HEK293 (cell line): ENCODE data around the gene DUSP14.

Source experiments
- BCL11A ChIP-seq: fragments of 450-650 bp; formaldehyde crosslinking; IDR thresholded peaks from 2 replicates; pipeline ENCODE4 v1.5.1; 2016; ENCODE audit warnings: low read depth, missing biosample characterization, missing genetic modification characterization
- KLF7 ChIP-seq: fragments of 450-650 bp; formaldehyde crosslinking; IDR thresholded peaks from 2 replicates; pipeline ENCODE4 v1.5.1; 2016; ENCODE audit warnings: missing biosample characterization, missing genetic modification characterization, borderline replicate concordance
- ZBTB20 ChIP-seq: fragments of 450-650 bp; formaldehyde crosslinking; IDR thresholded peaks from 2 replicates; pipeline ENCODE4 v1.5.1; 2016; ENCODE audit warnings: missing biosample characterization, missing genetic modification characterization
- ZNF221 ChIP-seq: fragments of 450-650 bp; formaldehyde crosslinking; IDR thresholded peaks from 2 replicates; pipeline ENCODE4 v1.5.1; 2017; ENCODE audit warnings: missing biosample characterization, missing genetic modification characterization, borderline replicate concordance
- ZNF473 ChIP-seq: fragments of 450-650 bp; formaldehyde crosslinking; IDR thresholded peaks from 2 replicates; pipeline ENCODE4 v1.5.1; 2017; ENCODE audit warnings: missing biosample characterization, missing genetic modification characterization
- ZNF639 ChIP-seq: fragments of 450-650 bp; formaldehyde crosslinking; IDR thresholded peaks from 2 replicates; pipeline ENCODE4 v1.5.1; 2016; ENCODE audit warnings: missing biosample characterization, missing genetic modification characterization
- ZNF692 ChIP-seq: fragments of 450-650 bp; formaldehyde crosslinking; IDR thresholded peaks from 2 replicates; pipeline ENCODE4 v1.5.1; 2016; ENCODE audit warnings: missing biosample characterization, missing genetic modification characterization
- ZNF701 ChIP-seq: fragments of 450-650 bp; formaldehyde crosslinking; IDR thresholded peaks from 2 replicates; pipeline ENCODE4 v1.5.1; 2016; ENCODE audit warnings: missing biosample characterization, missing genetic modification characterization
- TF ChIP-seq, protein P1 (sequence below): fragments of 450-650 bp; formaldehyde crosslinking; IDR thresholded peaks from 2 replicates; pipeline ENCODE4 v1.5.1; 2017; ENCODE audit warnings: missing biosample characterization, missing genetic modification characterization
- TF ChIP-seq, protein P2 (sequence below): fragments of 450-650 bp; formaldehyde crosslinking; IDR thresholded peaks from 2 replicates; pipeline ENCODE4 v1.5.1; 2016; ENCODE audit warnings: missing biosample characterization, missing genetic modification characterization

DUSP14 gene

GRCh38 chr17:37562016-37562745, 72.5 kb downstream of the DUSP14 start (continued):
- TF ChIP-seq ZNF692 (no peak), ZBTB20 (tag by site-specific recombination) (no peak), BCL11A (tag by site-specific recombination) (no peak), ZNF473 (tag by site-specific recombination) (no peak), ZNF221 (tag by site-specific recombination) (no peak), KLF7 (tag by site-specific recombination) (no peak), ZNF639 (tag by site-specific recombination) (no peak), ZNF701 (tag by site-specific recombination) (no peak)
- TF ChIP-seq, protein P1, sequence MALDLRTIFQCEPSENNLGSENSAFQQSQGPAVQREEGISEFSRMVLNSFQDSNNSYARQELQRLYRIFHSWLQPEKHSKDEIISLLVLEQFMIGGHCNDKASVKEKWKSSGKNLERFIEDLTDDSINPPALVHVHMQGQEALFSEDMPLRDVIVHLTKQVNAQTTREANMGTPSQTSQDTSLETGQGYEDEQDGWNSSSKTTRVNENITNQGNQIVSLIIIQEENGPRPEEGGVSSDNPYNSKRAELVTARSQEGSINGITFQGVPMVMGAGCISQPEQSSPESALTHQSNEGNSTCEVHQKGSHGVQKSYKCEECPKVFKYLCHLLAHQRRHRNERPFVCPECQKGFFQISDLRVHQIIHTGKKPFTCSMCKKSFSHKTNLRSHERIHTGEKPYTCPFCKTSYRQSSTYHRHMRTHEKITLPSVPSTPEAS = no peak
- TF ChIP-seq, protein P2, sequence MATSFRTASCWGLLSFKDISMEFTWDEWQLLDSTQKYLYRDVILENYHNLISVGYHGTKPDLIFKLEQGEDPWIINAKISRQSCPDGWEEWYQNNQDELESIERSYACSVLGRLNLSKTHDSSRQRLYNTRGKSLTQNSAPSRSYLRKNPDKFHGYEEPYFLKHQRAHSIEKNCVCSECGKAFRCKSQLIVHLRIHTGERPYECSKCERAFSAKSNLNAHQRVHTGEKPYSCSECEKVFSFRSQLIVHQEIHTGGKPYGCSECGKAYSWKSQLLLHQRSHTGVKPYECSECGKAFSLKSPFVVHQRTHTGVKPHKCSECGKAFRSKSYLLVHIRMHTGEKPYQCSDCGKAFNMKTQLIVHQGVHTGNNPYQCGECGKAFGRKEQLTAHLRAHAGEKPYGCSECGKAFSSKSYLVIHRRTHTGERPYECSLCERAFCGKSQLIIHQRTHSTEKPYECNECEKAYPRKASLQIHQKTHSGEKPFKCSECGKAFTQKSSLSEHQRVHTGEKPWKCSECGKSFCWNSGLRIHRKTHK = no peak
